ENCODE results near the gene MMAA.
A peak's percentile ranks its signal among the peaks of the same experiment; 100 is the strongest.
"Not testable (repeated sequence)": the region's sequence is repeated elsewhere in the genome, so short reads cannot be mapped to it uniquely, and the experiment has no call there.

Gene MMAA

DNA sequence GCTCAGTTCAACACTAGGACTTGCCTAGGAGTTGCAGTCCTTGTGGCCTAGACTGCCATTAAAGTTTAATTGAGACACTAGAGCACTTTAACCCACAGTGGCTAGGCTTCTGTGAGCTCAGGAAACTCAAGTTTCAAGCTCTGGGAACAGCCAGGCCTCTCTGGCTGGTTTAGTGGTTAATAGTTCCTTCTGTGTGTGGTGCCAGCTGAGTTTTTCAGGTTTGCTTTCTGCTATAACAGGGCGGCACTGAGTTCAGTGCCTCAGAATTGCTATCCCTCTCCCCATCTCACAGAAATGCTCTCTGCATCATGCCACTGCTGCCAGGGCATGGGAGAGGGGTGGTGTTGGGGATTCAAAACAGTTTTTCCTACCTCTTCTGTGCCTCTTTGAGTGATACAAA, 15.9 kb downstream of the MMAA start:
- no peak for DNase-seq
- ATAC-seq, result no peak

GRCh38 chr4:145635630-145636029, 16.4 kb downstream of the MMAA start:
- ATAC-seq, result no peak

DNA sequence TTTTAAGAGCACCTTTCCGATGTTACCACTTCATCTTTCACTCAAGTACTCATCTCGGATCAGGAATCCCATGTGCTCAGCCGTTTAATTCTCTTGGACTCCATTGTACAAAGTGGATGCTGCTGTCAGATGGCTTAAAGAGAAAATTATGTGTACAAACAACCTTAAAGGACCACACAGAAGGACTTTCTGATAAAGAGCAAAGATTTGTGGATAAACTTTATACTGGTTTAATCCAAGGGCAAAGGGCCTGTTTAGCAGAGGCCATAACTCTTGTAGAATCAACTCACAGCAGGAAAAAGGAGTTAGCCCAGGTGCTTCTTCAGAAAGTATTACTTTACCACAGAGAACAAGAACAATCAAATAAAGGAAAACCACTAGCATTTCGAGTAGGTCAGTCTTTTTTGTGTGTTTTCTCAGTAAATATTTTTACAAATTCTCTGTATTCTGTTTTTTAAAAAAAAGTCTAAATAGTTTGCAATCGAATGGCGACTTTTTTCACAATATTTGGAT, 20.1 kb downstream of the MMAA start:
- ATAC-seq (no peak), DNase-seq (no peak)

More at GRCh38 chr4:145635630-145636029, 16.4 kb downstream of the MMAA start:
- DNase-seq, result no peak

DNA sequence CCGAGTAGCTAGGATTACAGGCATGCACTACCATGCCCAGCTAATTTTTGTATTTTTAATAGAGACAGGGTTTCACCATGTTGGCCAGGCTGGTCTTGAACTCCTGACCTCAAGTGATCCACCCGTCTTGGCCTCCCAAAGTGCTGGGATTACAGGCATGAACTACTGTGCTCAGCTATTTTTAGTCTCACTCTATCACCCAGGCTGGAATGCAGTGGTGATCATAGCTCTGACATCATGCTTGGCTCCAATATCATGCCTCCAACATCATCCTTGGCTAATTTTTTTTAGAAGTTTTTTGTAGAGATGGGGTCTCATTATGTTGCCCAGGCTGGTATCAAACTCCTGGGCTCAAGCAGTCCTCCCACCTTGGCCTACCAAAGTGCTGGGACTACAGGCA, 21.1 kb downstream of the MMAA start:
- not testable (repeated sequence) for DNase-seq, ATAC-seq

DNA sequence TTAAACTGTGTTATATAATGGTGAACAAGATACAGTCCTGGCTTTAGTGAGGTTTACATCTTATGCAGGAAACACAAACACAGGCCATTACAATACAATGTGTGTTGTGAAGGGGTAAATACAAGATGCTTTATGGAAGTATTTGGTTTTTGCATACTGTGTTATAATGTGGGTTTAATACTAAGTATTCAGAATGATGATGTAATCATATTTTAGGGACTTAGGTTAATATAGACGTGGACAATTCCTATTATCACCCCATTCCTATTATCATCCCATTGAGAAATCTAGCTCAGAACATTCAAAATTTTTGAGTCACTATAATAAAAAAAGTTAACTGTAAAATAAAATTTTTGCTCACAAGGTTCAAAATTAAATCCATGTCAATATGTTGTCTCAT, 24.1 kb downstream of the MMAA start:
- no peak for ATAC-seq
- no peak for DNase-seq

DNA sequence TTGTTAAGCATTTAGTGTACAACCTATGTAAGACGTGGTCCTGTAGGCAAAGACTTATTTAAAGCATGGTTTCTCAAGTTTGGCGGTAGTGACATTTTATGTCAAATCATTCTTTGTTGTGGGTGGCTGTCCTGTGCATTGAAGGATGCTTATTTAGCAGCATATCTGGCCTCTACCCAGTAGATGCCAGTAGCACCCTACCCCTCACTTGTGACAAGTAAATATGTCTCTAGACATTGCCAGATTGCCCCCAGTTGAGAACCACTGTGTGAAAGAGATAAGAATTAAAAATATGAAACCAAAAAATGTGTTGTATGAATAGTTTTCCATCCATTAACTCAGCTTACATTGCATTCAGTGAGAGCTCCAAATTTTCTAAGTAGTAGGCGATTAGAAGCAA, 25.5 kb downstream of the MMAA start:
- ATAC-seq (peak; percentile 28), DNase-seq (no peak)

- DNase-seq, result no peak
- no peak for ATAC-seq
Observed at GRCh38 chr4:145656156-145656555, 37.0 kb downstream of the MMAA start.

GRCh38 chr4:145660064-145660463, 40.9 kb downstream of the MMAA start:
- DNase-seq (no peak), ATAC-seq (no peak)

DNA sequence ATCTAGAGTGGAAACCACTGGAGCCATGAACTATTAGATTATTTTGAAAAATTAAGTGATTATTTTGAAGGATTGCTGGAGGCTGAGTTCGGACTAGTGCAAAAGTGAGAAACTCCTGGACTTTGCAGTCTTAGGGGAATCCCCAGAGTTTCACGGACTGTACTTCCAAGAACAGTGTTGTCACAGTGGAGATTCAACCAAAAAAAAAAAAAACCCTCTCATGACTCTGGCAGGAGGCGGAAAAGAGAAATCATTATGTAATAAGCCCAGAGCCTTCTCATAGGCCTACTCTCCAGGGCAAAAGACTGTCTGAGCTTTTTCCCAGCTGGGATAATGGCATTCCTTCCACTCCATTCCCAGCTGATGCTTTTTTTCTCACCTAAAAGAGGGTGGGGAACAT, 44.0 kb downstream of the MMAA start:
- ATAC-seq (no peak), DNase-seq (no peak)

- DNase-seq (no peak), ATAC-seq (no peak)
Observed at GRCh38 chr4:145665773-145666172, 46.6 kb downstream of the MMAA start.

- DNase-seq (no peak), ATAC-seq (no peak)
Observed at GRCh38 chr4:145670422-145670821, 51.2 kb downstream of the MMAA start.

DNA sequence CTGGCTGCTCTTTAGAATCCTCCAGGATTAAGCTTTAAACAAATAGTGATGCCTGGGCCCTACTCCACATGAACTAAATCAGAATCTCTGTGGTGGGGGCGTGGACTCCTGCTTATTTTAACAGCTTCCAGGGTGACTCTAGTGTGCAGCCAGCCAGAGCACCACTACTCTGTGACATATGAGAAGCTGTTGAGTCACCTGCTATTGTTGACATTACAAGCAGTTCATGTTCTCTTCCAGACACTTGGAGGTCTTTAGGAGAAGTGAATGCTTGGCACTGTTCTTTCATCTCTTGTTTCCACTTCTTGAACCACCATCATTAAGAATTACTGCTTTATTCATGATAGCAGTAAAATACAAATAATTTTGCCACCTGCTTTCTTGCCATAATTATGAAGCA, 60.3 kb downstream of the MMAA start:
- DNase-seq, result no peak

GRCh38 chr4:145679991-145680455, 60.8 kb downstream of the MMAA start, which contains the start of gene C4orf51:
Gene C4orf51 (plus strand): TSS chr4:145680146. CDS start chr4:145680204, 58 bp downstream.
- ATAC-seq, result no peak

More for the DNA sequence above, 60.3 kb downstream of the MMAA start:
- no peak for ATAC-seq

GRCh38 chr4:145680902-145681301, 61.7 kb downstream of the MMAA start:
- ATAC-seq (no peak), DNase-seq (no peak)

More at GRCh38 chr4:145679991-145680455, 60.8 kb downstream of the MMAA start, which contains the start of gene C4orf51:
- no peak for DNase-seq

- no peak for ATAC-seq
- DNase-seq, result no peak
Observed at GRCh38 chr4:145681518-145681917, 62.3 kb downstream of the MMAA start.

DNA sequence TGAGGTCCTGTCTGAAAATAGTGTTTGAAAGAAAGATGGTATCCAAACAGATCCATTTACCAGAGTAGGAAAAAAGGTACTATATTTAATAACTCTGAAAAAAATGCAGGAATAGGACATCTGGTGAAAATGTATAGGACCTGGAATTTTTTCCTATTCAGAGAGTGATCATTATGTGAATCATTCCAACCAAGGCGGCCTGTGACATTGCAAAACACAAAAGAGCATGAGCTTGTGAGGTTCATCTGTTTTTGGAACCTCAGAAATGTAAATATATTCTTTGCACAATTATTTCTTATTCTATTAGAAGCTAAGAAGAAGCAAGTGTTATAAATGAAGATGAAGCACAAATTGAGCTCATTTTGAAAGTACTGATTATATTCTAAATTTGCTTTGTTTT, 62.8 kb downstream of the MMAA start:
- DNase-seq (no peak), ATAC-seq (no peak)

DNA sequence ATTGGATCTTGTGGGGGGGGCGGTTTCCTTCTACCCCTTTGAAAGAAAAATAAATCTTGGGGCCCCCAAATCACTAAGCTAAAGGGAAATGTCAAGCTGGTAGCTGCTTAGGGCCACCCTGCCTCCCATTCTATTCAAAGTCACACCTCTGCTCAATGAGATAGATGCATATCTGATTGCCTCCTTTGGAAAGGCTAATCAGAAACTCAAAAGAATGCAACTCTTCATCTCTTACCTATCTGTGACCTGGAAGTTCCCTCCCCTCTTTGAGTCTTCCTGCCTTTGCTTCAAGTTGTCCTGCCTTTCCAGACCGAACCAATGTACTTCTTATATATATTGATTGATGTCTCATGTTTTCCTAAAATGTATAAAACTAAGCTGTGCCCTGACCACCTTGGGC, 67.8 kb downstream of the MMAA start:
- DNase-seq (no peak), ATAC-seq (no peak)

DNA sequence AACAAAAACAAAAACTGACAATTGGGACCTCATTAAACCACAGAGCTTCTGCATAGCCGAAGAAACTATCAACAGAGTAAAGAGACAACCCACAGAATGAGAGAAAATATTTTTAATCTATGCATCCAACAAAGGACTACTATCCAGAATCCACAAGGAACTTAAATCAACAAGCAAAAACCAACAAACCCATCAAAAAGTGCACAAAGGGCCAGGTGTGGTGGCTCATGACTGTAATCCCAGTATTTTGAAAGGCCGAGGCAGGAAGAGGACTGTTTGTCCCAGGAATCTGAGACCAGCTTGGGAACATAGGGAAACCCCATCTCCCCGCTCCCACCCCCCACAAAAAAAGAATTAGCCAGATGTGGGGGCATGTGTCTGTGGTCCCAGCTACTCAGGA, 71.4 kb downstream of the MMAA start:
- ATAC-seq (no peak), DNase-seq (no peak)

DNA sequence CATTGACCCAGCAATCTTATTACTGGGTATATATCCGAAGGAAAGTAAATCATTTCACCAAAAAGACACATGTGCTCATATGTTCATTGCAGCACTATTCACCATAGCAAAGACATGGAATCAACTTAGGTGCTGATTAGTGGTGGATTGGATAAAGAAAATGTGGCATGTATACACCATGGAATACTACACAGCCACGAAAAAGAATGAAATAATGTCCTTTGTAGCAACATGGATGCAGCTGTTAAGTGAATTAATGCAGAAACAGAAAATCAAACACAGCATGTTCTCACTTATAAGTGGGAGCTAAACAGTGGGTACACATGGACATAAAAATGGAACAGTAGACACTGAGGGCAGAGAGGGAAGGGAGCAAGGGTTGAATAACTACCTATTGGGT, 72.2 kb downstream of the MMAA start:
- not testable (repeated sequence) for DNase-seq, ATAC-seq

GRCh38 chr4:145694929-145695328, 75.7 kb downstream of the MMAA start:
- no peak for ATAC-seq
- no peak for DNase-seq

DNA sequence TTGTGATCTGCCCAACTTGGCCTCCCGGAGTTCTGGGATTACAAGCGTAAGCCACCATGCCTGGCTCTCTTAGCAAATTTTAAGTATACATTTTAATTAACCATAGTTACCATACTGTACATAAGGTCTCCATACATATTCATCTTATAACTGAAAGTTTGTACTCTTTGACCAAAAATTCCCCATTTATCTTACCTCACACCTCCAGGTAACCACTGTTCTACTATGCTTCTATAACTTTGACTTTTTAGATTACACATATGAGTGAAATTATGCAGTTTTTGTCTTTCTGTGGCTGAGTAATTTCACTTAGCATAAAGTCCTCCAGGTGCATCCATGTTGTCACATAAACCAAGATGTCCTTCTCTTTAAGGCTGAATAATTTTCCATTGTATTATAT, 78.1 kb downstream of the MMAA start:
- ATAC-seq (no peak), DNase-seq (no peak)

- DNase-seq (no peak), ATAC-seq (no peak)
Observed at GRCh38 chr4:145698507-145698906, 79.3 kb downstream of the MMAA start.

- ATAC-seq (no peak), DNase-seq (no peak)
Observed at GRCh38 chr4:145703850-145704497, 84.8 kb downstream of the MMAA start.

GRCh38 chr4:145709336-145709735, 90.2 kb downstream of the MMAA start:
- DNase-seq (no peak), ATAC-seq (no peak)
